HepG2 (cell line): ENCODE measurements around the gene HOXD3. TPM values are rescaled to one million over a fixed set of nuclear protein-coding genes. Genes with fewer than 3 reads are reported as not detected.

ENCODE experiments used
- EED ChIP-seq: sonication (generic); formaldehyde crosslinking; IDR thresholded peaks from 2 replicates; pipeline ENCODE4 v1.5.0; 2020; ENCODE audit warnings: mild to moderate bottlenecking, missing genetic modification reagents
- FOXA3 ChIP-seq: IDR thresholded peaks from 2 replicates; pipeline ENCODE4 v1.6.1; 2016; ENCODE audit warnings: missing genetic modification reagents, missing compliant biosample characterization
- GTF3A ChIP-seq: sonication (generic); formaldehyde crosslinking; conservative IDR thresholded peaks from 2 replicates; pipeline ENCODE4 v1.4.0; 2020; ENCODE audit warnings: mild to moderate bottlenecking, missing genetic modification reagents
- KDM4B ChIP-seq: sonication (generic); formaldehyde crosslinking; IDR thresholded peaks from 2 replicates; pipeline ENCODE4 v1.4.0; 2020; ENCODE audit warnings: missing genetic modification reagents
- KMT2B ChIP-seq: IDR thresholded peaks from 2 replicates; pipeline ENCODE4 v1.6.1; 2016; ENCODE audit warnings: missing genetic modification reagents, missing compliant biosample characterization
- LBX2 ChIP-seq: sonication (generic); formaldehyde crosslinking; IDR thresholded peaks from 2 replicates; pipeline ENCODE4 v1.5.0; 2020; ENCODE audit warnings: missing genetic modification reagents, mild to moderate bottlenecking, borderline replicate concordance
- MTERF4 ChIP-seq: sonication (generic); formaldehyde crosslinking; IDR thresholded peaks from 2 replicates; pipeline ENCODE4 v1.8.0; 2023; ENCODE audit warnings: mild to moderate bottlenecking, missing genetic modification reagents
- MYC ChIP-seq: sonication (generic); formaldehyde crosslinking; IDR thresholded peaks from 2 replicates; pipeline ENCODE4 v1.9.0; 2021; ENCODE audit warnings: missing genetic modification reagents, borderline replicate concordance
- NFRKB ChIP-seq: fragments of 450-650 bp; IDR thresholded peaks from 2 replicates; pipeline ENCODE4 v1.6.1; 2017
- NR2F6 ChIP-seq, 2 experiments: IDR thresholded peaks; 2 replicates each; pipeline ENCODE4 v1.6.1; 2016; ENCODE audit warnings: antibody characterized with exemption in 1 of 2, mild to moderate bottlenecking in 1 of 2
- NRL ChIP-seq: sonication (generic); formaldehyde crosslinking; IDR thresholded peaks from 2 replicates; pipeline ENCODE4 v1.5.0; 2020; ENCODE audit warnings: missing genetic modification reagents, mild to moderate bottlenecking, moderate library complexity, borderline replicate concordance
- PAF1 ChIP-seq: IDR thresholded peaks from 2 replicates; pipeline ENCODE4 v1.6.1; 2016; ENCODE audit warnings: missing genetic modification reagents, missing compliant biosample characterization
- PLSCR1 ChIP-seq: sonication (generic); formaldehyde crosslinking; IDR thresholded peaks from 2 replicates; pipeline ENCODE4 v1.5.0; 2020; ENCODE audit warnings: missing genetic modification reagents, mild to moderate bottlenecking, borderline replicate concordance
- PTBP1 ChIP-seq: fragments of 200-400 bp; formaldehyde crosslinking; IDR thresholded peaks from 2 replicates; pipeline ENCODE4 v1.6.1; 2018; ENCODE audit warnings: low read length, low read depth; ENCODE audit not compliant: poor library complexity, severe bottlenecking
- SMAD1 ChIP-seq: sonication (generic); formaldehyde crosslinking; IDR thresholded peaks from 2 replicates; pipeline ENCODE4 v1.4.0; 2020; ENCODE audit warnings: missing genetic modification reagents, low read depth, mild to moderate bottlenecking, borderline replicate concordance
- SNAPC5 ChIP-seq: sonication (generic); formaldehyde crosslinking; IDR thresholded peaks from 2 replicates; pipeline ENCODE4 v1.8.1; 2023; ENCODE audit warnings: mild to moderate bottlenecking, missing genetic modification reagents, borderline replicate concordance
- TRIM22 ChIP-seq: fragments of 450-650 bp; IDR thresholded peaks from 2 replicates; pipeline ENCODE4 v1.6.1; 2017
- ZMAT5 ChIP-seq: sonication (generic); formaldehyde crosslinking; IDR thresholded peaks from 2 replicates; pipeline ENCODE4 v1.5.0; 2020; ENCODE audit warnings: mild to moderate bottlenecking, low read depth, missing genetic modification reagents, borderline replicate concordance
- ZNF124 ChIP-seq: sonication (generic); formaldehyde crosslinking; IDR thresholded peaks from 2 replicates; pipeline ENCODE4 v1.4.0; 2020; ENCODE audit warnings: missing genetic modification reagents
- ZNF331 ChIP-seq: sonication (generic); formaldehyde crosslinking; IDR thresholded peaks from 2 replicates; pipeline ENCODE4 v1.4.0; 2020; ENCODE audit warnings: missing genetic modification reagents
- ZNF503 ChIP-seq: sonication (generic); formaldehyde crosslinking; IDR thresholded peaks from 2 replicates; pipeline ENCODE4 v1.4.0; 2020; ENCODE audit warnings: missing genetic modification reagents
- ZNF569 ChIP-seq: sonication (generic); formaldehyde crosslinking; IDR thresholded peaks from 2 replicates; pipeline ENCODE4 v1.5.0; 2020; ENCODE audit warnings: mild to moderate bottlenecking, missing genetic modification reagents, moderate library complexity, borderline replicate concordance
- ZNF619 ChIP-seq: sonication (generic); formaldehyde crosslinking; IDR thresholded peaks from 2 replicates; pipeline ENCODE4 v1.4.0; 2020; ENCODE audit warnings: mild to moderate bottlenecking, missing genetic modification reagents
- polyA plus RNA-seq, 8 experiments: library from polyadenylated mRNA; depleted of rRNA in 3 of 8; stranded (reverse) in 7 of 8; unstranded in 1 of 8; fragments of >200 nt; fragmentation: Illumina TruSeq in 4 of 8; extraction: Trizol in 4 of 8; gene quantifications; 2 replicates each; pipeline versions ENCODE4 v1.2.1 to v1.2.3, GENCODE V29; 2011 to 2016; ENCODE audit warnings: low read depth in 4 of 8, missing spikeins in 1 of 8, mixed read lengths in 1 of 8; ENCODE audit not compliant: insufficient read depth in 1 of 8
- total RNA-seq, 5 experiments: library from RNA; depleted of rRNA; stranded (reverse); fragments of >200 nt; fragmentation: Illumina TruSeq; extraction: Trizol; gene quantifications; 2 replicates each; pipeline ENCODE4 v1.2.3, GENCODE V29; 2016; ENCODE audit warnings: low read depth in 1 of 5

HOXD3 gene
- total and polyA plus RNA-seq, 2 of the 13 experiments (the other 11 are each of a cell fraction or from before 2014, with no cell fraction given): 0.05 to 0.09 TPM

- TF ChIP-seq ZMAT5 (CRISPR knock-in tag) (no peak), TRIM22 (no peak), ZNF503 (no peak; the same call in 1 of the 2 replicates), SMAD1 (peak; percentile 92; the same call in 1 of the 2 replicates), PAF1 (CRISPR knock-in tag) (no peak), SNAPC5 (no peak), ZNF331 (CRISPR knock-in tag) (peak; percentile 66; the same call in 1 of the 2 replicates), EED (peak; percentile 97), NRL (CRISPR knock-in tag) (peak; percentile 90), MYC (CRISPR knock-in tag) (peak; percentile 58; the same call in 1 of the 2 replicates), FOXA3 (CRISPR knock-in tag) (no peak; the same call in 1 of the 2 replicates), ZNF619 (CRISPR knock-in tag) (no peak), GTF3A (CRISPR knock-in tag) (peak; percentile 86), NFRKB (no peak), PLSCR1 (CRISPR knock-in tag) (no peak), KMT2B (CRISPR knock-in tag) (no peak; the same call in 1 of the 2 replicates), NR2F6 (IDR thresholded peaks at IDR 0.05) (no peak), NR2F6 (CRISPR knock-in tag; IDR thresholded peaks at IDR 0.05) (peak; percentile 51; the same call in 1 of the 2 replicates), ZNF569 (0 out of 2 replicates have a peak, but pooled peaks have one; percentile 85), LBX2 (CRISPR knock-in tag) (0 out of 2 replicates have a peak, but pooled peaks have one; percentile 76), PTBP1 (peak; percentile 77), MTERF4 (CRISPR knock-in tag) (peak; percentile 86), KDM4B (CRISPR knock-in tag) (no peak), ZNF124 (CRISPR knock-in tag) (no peak; the same call in 1 of the 2 replicates)
Measured at GRCh38 chr2:176140513-176141317, 16.4 kb upstream of the HOXD3 start (continued).
